HFF-Myc (cell line): ENCODE results near the gene SATB1.

Source experiments
- DNase-seq: peaks from one replicate; pipeline ENCODE4 v3.0.0-alpha.2; 2011; ENCODE audit warnings: low read depth; ENCODE audit errors: extremely low read depth
- H3K4me3 ChIP-seq: replicated peaks from 2 replicates; pipeline ENCODE4 v1.5.1; 2011; ENCODE audit warnings: low read depth, mild to moderate bottlenecking, control low read depth, low read length
- CTCF ChIP-seq: IDR thresholded peaks from 2 replicates; pipeline ENCODE4 v1.5.1; 2012; ENCODE audit warnings: mild to moderate bottlenecking, low read depth, low read length, control low read depth; ENCODE audit errors: missing control alignments

SATB1 gene

DNA sequence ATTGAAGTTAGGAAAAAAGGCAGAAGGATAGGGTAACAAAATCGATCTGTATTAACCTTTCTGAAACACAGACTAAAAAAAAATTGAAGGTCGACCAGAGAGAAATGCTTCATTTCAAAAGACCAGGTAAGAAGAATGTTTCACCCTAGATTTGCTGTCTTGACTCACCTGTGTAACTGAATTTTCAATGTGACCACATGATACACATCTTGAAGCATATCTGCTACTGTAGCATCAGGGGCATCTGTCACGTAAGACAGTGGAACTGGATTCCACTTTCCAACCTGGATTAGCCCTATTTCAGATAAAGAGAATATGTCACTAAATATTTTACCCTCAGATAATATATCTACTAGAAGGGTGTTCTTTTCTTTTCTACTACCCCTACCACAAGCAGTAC is 9.3 kb downstream of the SATB1 start:
- DNase-seq: no peak
- no peak for TF ChIP-seq CTCF
- H3K4me3 ChIP-seq: no peak overlapping the region

DNA sequence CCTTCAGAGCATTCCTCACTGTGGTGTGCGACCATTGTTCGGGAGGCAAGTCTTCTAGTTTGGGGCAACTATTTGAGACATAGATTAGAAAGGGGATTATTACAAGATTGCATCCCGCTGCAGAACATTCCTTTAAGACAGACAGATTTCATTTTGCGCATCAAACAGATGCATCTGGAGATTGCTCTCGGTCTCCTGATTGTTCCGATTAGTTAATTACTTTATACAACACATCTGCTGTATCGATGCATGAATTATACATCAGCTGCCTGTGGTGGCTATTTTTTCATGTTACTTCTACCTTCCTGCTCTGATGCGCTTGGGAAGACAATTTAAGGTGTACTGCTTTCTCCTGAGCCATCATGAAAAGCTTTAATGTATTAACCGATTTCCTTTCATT is 10.0 kb downstream of the SATB1 start:
- no peak overlapping the region for H3K4me3 ChIP-seq
- no peak for DNase-seq

DNA sequence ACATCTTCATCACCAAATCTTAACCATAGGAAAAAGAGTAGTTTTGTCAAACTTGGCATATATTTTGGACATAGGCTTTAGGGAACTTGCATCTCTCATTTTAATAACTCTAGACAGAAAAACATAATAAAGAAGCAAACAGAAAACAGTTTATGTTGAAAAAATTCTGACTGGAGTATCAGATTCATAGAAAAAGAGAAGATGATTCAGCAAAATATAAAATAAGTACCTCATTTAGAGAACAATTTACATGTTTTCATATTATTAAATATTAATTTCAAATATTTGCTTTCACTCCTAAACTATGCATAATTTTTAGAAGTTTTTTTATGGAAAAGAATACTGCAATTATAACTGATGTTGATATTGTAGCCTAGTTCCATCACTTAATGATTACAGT is 12.5 kb downstream of the SATB1 start:
- no peak overlapping the region for H3K4me3 ChIP-seq
- DNase-seq: no peak
- TF ChIP-seq CTCF: no peak

More for the DNA sequence above, 10.0 kb downstream of the SATB1 start:
- TF ChIP-seq CTCF: no peak

DNA sequence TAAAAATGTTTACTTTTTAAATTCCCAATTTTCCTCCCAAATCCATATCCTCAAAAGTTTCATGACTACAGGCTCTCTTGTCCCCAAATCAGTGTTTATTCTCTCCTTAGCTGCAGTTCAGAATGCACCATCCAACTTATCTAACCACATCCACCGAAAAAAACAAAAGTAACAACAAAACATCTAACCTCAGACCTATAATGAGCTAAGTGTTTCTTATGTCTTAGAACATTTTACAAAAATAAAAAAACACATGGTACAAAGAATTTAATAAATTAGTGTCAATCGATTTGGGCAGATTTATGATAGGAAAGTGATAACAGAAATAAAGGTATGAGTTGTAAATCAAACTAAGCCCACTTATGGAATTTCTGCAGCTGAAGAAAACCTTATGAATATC is 13.6 kb downstream of the SATB1 start:
- TF ChIP-seq CTCF: no peak
- DNase-seq: no peak
- no peak overlapping the region for H3K4me3 ChIP-seq

GRCh38 chr3:18410205-18410604 is 14.9 kb downstream of the SATB1 start:
- H3K4me3 ChIP-seq: no peak overlapping the region
- no peak for DNase-seq
- no peak for TF ChIP-seq CTCF

GRCh38 chr3:18409266-18409665 is 15.9 kb downstream of the SATB1 start:
- DNase-seq: no peak
- H3K4me3 ChIP-seq: no peak overlapping the region
- no peak for TF ChIP-seq CTCF

- no peak for TF ChIP-seq CTCF
- no peak overlapping the region for H3K4me3 ChIP-seq
- DNase-seq: no peak
Measured at GRCh38 chr3:18405141-18405540, 20.0 kb downstream of the SATB1 start.
